HFF-Myc (cell line): Measurements from ENCODE around the gene CACHD1.

ENCODE experiments used
- DNase-seq: peaks from one replicate; pipeline ENCODE4 v3.0.0-alpha.2; 2011; ENCODE audit warnings: low read depth; ENCODE audit errors: extremely low read depth
- H3K4me3 ChIP-seq: replicated peaks from 2 replicates; pipeline ENCODE4 v1.5.1; 2011; ENCODE audit warnings: low read depth, mild to moderate bottlenecking, control low read depth, low read length
- TF ChIP-seq, protein P1 (sequence below): IDR thresholded peaks from 2 replicates; pipeline ENCODE4 v1.5.1; 2012; ENCODE audit warnings: mild to moderate bottlenecking, low read depth, low read length, control low read depth; ENCODE audit errors: missing control alignments

Gene CACHD1

DNA sequence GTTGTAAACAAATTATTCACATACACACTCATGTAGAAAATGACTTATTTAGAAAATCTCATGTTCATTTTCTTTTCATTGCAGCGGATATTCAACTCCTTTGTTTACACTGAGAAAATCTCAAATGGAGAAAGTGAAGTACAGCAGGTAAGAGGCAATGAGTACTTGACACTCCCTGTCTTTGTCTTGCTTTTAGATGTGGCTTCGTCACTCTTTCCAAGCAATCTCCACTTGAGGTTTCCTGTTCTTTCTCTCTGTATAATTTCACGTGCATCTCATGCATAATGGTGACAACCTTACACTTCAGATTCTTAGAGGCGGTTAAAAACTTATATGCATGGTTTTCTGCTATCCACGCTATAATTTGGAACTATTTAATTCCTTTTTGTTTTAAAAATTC, 80.6 kb downstream of the CACHD1 start:
- H3K4me3 ChIP-seq, result no peak overlapping the region
- TF ChIP-seq, protein P1, sequence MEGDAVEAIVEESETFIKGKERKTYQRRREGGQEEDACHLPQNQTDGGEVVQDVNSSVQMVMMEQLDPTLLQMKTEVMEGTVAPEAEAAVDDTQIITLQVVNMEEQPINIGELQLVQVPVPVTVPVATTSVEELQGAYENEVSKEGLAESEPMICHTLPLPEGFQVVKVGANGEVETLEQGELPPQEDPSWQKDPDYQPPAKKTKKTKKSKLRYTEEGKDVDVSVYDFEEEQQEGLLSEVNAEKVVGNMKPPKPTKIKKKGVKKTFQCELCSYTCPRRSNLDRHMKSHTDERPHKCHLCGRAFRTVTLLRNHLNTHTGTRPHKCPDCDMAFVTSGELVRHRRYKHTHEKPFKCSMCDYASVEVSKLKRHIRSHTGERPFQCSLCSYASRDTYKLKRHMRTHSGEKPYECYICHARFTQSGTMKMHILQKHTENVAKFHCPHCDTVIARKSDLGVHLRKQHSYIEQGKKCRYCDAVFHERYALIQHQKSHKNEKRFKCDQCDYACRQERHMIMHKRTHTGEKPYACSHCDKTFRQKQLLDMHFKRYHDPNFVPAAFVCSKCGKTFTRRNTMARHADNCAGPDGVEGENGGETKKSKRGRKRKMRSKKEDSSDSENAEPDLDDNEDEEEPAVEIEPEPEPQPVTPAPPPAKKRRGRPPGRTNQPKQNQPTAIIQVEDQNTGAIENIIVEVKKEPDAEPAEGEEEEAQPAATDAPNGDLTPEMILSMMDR, result no peak
- DNase-seq, result no peak

- TF ChIP-seq, protein P1, result no peak
- H3K4me3 ChIP-seq, result no peak overlapping the region
- no peak for DNase-seq
Observed at GRCh38 chr1:64550946-64551605, 81.1 kb downstream of the CACHD1 start.

DNA sequence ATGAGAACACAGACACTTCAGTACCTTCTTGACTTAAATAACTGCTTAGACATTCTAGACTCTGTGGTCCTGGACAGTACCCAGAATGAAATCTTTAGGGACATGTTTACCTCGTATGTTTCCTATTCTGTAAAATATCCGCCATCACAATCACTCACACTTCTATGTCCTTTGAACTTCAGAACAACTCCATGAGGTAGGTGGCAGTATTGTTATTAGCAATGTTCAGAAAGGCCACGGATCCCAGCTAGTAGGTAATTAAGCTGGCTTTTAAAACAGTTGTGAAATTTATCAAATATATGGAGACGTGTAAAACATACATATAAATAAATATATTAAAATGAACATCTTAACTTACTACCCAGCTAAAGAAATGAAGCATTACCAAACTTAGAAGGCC, 83.4 kb downstream of the CACHD1 start:
- no peak for DNase-seq
- no peak overlapping the region for H3K4me3 ChIP-seq
- TF ChIP-seq, protein P1, result no peak

GRCh38 chr1:64555947-64556346, 86.0 kb downstream of the CACHD1 start:
- DNase-seq, result no peak
- H3K4me3 ChIP-seq, result no peak overlapping the region
- TF ChIP-seq, protein P1, result no peak

DNA sequence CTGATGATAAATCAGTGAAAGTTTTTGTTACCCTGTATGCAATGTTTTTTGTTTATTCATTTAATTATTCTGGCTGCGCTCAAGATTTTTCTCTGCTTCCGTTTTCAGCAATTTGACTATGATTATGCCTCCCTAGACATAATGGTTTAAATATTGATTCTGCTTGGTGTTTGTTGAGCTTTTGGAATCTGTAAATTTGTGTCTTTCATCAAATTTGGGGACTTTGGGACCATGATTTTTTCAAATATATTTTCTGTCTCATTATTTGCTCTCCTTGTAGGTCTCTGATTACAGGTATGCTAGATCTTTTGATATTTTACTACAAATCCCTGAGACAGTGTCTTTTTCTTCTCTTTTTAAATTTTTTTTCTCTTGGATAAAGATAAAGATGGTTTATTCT, 92.1 kb downstream of the CACHD1 start:
- no peak for DNase-seq
- TF ChIP-seq, protein P1, result no peak
- no peak overlapping the region for H3K4me3 ChIP-seq

- TF ChIP-seq, protein P1, result no peak
- no peak overlapping the region for H3K4me3 ChIP-seq
- no peak for DNase-seq
Observed at GRCh38 chr1:64563958-64564565, 94.1 kb downstream of the CACHD1 start.
